ENCODE measurements around the gene NTM. TPM values are rescaled to one million over a fixed set of nuclear protein-coding genes. Genes with fewer than 3 reads are reported as not detected.

Gene NTM
- total RNA-seq, 2 donors from 2014 or later = 0.26 to 3.6 TPM

- intact Hi-C loops (cut with DNase I) = no loop called here
Observed at GRCh38 chr11:131549099-131549498, 178.7 kb downstream of the NTM start.

GRCh38 chr11:131549770-131550169 is 179.4 kb downstream of the NTM start:
- Histone ChIP-seq H3K27ac (no peak overlapping the region), H3K4me3 (no peak overlapping the region), H3K27me3 (no peaks in the 10 kb centered on the region), H3K4me1 (no peaks in the 10 kb centered on the region), H3K36me3 (replicated peaks in 1 of 2; ENCODE audit: insufficient read depth in 1 of 2, low read depth in 2 of 2) (no peaks in the 10 kb centered on the region), H3K9me3 (no peaks in the 10 kb centered on the region)
- intact Hi-C loops (cut with DNase I) = no loop called here
- no peak for ATAC-seq
- TF ChIP-seq POLR2A (IDR thresholded peaks at IDR 0.05) (no peak), CTCF (IDR thresholded peaks at IDR 0.05) (no peak)
- DNase-seq = no peak
- 34 to 52% methylated on average over 8 of the region's 8 CpGs for WGBS, 2 donors

More at GRCh38 chr11:131549099-131549498, 178.7 kb downstream of the NTM start:
- ATAC-seq (no peak), DNase-seq (no peak)
- WGBS, 2 donors = 76 to 78% methylated on average over 2 of the region's 2 CpGs
- no peak overlapping the region for H3K27ac ChIP-seq
- H3K4me1 ChIP-seq = no peaks in the 10 kb centered on the region
- H3K9me3 ChIP-seq = no peaks in the 10 kb centered on the region
- H3K27me3 ChIP-seq = no peaks in the 10 kb centered on the region
- no peaks in the 10 kb centered on the region for H3K36me3 ChIP-seq (replicated peaks in 1 of 2; ENCODE audit: insufficient read depth in 1 of 2, low read depth in 2 of 2)
- no peak overlapping the region for H3K4me3 ChIP-seq
- TF ChIP-seq POLR2A (IDR thresholded peaks at IDR 0.05) = no peak
- no peak for TF ChIP-seq CTCF (IDR thresholded peaks at IDR 0.05)

GRCh38 chr11:131560287-131560686 is 189.9 kb downstream of the NTM start:
- H3K27me3 ChIP-seq = no peaks in the 10 kb centered on the region
- TF ChIP-seq POLR2A (IDR thresholded peaks at IDR 0.05) = no peak
- no peak overlapping the region for H3K4me3 ChIP-seq
- H3K9me3 ChIP-seq = no peaks in the 10 kb centered on the region
- WGBS, 2 donors = 24 to 36% methylated on average over 4 of the region's 4 CpGs
- H3K4me1 ChIP-seq = no peaks in the 10 kb centered on the region
- no peaks in the 10 kb centered on the region for H3K36me3 ChIP-seq (replicated peaks in 1 of 2; ENCODE audit: insufficient read depth in 1 of 2, low read depth in 2 of 2)
- H3K27ac ChIP-seq = no peak overlapping the region
- no peak for ATAC-seq
- intact Hi-C loops (cut with DNase I) = no loop called here
- DNase-seq = no peak

GRCh38 chr11:131561501-131561900 is 191.1 kb downstream of the NTM start:
- ATAC-seq = no peak

GRCh38 chr11:131561972-131562371 is 191.6 kb downstream of the NTM start:
- DNase-seq = no peak
- Histone ChIP-seq H3K27ac (no peak overlapping the region), H3K27me3 (no peaks in the 10 kb centered on the region), H3K36me3 (replicated peaks in 1 of 2; ENCODE audit: insufficient read depth in 1 of 2, low read depth in 2 of 2) (no peaks in the 10 kb centered on the region), H3K9me3 (no peaks in the 10 kb centered on the region), H3K4me1 (no peaks in the 10 kb centered on the region), H3K4me3 (no peak overlapping the region)
- TF ChIP-seq POLR2A (IDR thresholded peaks at IDR 0.05) = no peak
- no peak for TF ChIP-seq CTCF (IDR thresholded peaks at IDR 0.05)
- WGBS, 2 donors = 57 to 64% methylated on average over 5 of the region's 5 CpGs
- ATAC-seq = no peak
- intact Hi-C loops (cut with DNase I) = no loop called here

More at GRCh38 chr11:131561501-131561900, 191.1 kb downstream of the NTM start:
- Histone ChIP-seq H3K27ac (no peak overlapping the region), H3K36me3 (replicated peaks in 1 of 2; ENCODE audit: insufficient read depth in 1 of 2, low read depth in 2 of 2) (no peaks in the 10 kb centered on the region), H3K4me3 (no peak overlapping the region), H3K9me3 (no peaks in the 10 kb centered on the region), H3K27me3 (no peaks in the 10 kb centered on the region), H3K4me1 (no peaks in the 10 kb centered on the region)
- 75 to 76% methylated on average over 4 of the region's 4 CpGs for WGBS, 2 donors
- no peak for DNase-seq
- intact Hi-C loops (cut with DNase I) = no loop called here
- no peak for TF ChIP-seq CTCF (IDR thresholded peaks at IDR 0.05)
- TF ChIP-seq POLR2A (IDR thresholded peaks at IDR 0.05) = no peak
